Stimulated activated CD4-positive, alpha-beta T cell treated with anti-CD3 and anti-CD28 coated beads, Interleukin-1b, Interleukin-23, amount 100 ng/mL, for 48 hours (primary cell): ENCODE data around the gene SELPLG.

ENCODE experiments used
- DNase-seq: peaks from one replicate; pipeline ENCODE4 v3.0.0-alpha.2; 2020

Gene SELPLG

GRCh38 chr12:108616941-108617858 is 16.5 kb downstream of the SELPLG start:
- DNase-seq = peak; percentile 87

GRCh38 chr12:108616359-108616758 is 17.3 kb downstream of the SELPLG start:
- no peak for DNase-seq

GRCh38 chr12:108615918-108616317 is 17.8 kb downstream of the SELPLG start:
- DNase-seq = no peak

- DNase-seq = no peak
Measured at GRCh38 chr12:108614639-108615038, 19.1 kb downstream of the SELPLG start.

GRCh38 chr12:108614041-108614440 is 19.7 kb downstream of the SELPLG start:
- DNase-seq = no peak

- DNase-seq = no peak
Measured at GRCh38 chr12:108613548-108613947, 20.1 kb downstream of the SELPLG start.

- no peak for DNase-seq
Measured at GRCh38 chr12:108612788-108613282, 20.9 kb downstream of the SELPLG start.

GRCh38 chr12:108611884-108612415 is 21.7 kb downstream of the SELPLG start:
- DNase-seq = peak; percentile 55

GRCh38 chr12:108610856-108611605 is 22.7 kb downstream of the SELPLG start:
- no peak for DNase-seq

GRCh38 chr12:108610336-108610815 is 23.3 kb downstream of the SELPLG start:
- DNase-seq = no peak

GRCh38 chr12:108609537-108610335 is 24.0 kb downstream of the SELPLG start:
- no peak for DNase-seq

- DNase-seq = no peak
Measured at GRCh38 chr12:108608616-108609015, 25.1 kb downstream of the SELPLG start.

- DNase-seq = no peak
Measured at GRCh38 chr12:108607981-108608600, 25.6 kb downstream of the SELPLG start.

- no peak for DNase-seq
Measured at GRCh38 chr12:108606492-108606891, 27.2 kb downstream of the SELPLG start.

GRCh38 chr12:108605690-108606406 is 27.8 kb downstream of the SELPLG start:
- no peak for DNase-seq

- no peak for DNase-seq
Measured at GRCh38 chr12:108605000-108605689, 28.5 kb downstream of the SELPLG start.

GRCh38 chr12:108604208-108604941 is 29.3 kb downstream of the SELPLG start:
- DNase-seq = no peak

GRCh38 chr12:108603743-108604142 is 30.0 kb downstream of the SELPLG start:
- no peak for DNase-seq

- no peak for DNase-seq
Measured at GRCh38 chr12:108602976-108603704, 30.6 kb downstream of the SELPLG start.
